ENCODE data around the gene PPARD. TPM values are rescaled to one million over a fixed set of nuclear protein-coding genes. Genes with fewer than 3 reads are reported as not detected.
A peak's percentile ranks its signal among the peaks of the same experiment; 100 is the strongest.

PPARD gene
- total RNA-seq, 1 experiment from 2014 or later, result 13.4 TPM

- no peak for DNase-seq (ENCODE audit: low read depth)
Measured at GRCh38 chr6:35354361-35355135, 12.2 kb downstream of the PPARD start.

- DNase-seq (ENCODE audit: low read depth), result no peak
Measured at GRCh38 chr6:35356391-35356790, 14.0 kb downstream of the PPARD start.

- no peak for DNase-seq (ENCODE audit: low read depth)
Measured at GRCh38 chr6:35357677-35358076, 15.3 kb downstream of the PPARD start.

GRCh38 chr6:35358086-35358485, 15.7 kb downstream of the PPARD start:
- DNase-seq (ENCODE audit: low read depth), result no peak

- DNase-seq (ENCODE audit: low read depth), result no peak
Measured at GRCh38 chr6:35359346-35359743, 17.0 kb downstream of the PPARD start.

GRCh38 chr6:35359744-35360348, 17.5 kb downstream of the PPARD start:
- peak; percentile 66 for DNase-seq (ENCODE audit: low read depth)

- DNase-seq (ENCODE audit: low read depth), result no peak
Measured at GRCh38 chr6:35360349-35361138, 18.2 kb downstream of the PPARD start.

GRCh38 chr6:35362200-35362599, 19.8 kb downstream of the PPARD start:
- DNase-seq (ENCODE audit: low read depth), result no peak

GRCh38 chr6:35363293-35363750, 21.0 kb downstream of the PPARD start:
- no peak for DNase-seq (ENCODE audit: low read depth)

GRCh38 chr6:35365594-35366203, 23.3 kb downstream of the PPARD start:
- peak; percentile 50 for DNase-seq (ENCODE audit: low read depth)

GRCh38 chr6:35366204-35366596, 23.8 kb downstream of the PPARD start:
- no peak for DNase-seq (ENCODE audit: low read depth)

- no peak for DNase-seq (ENCODE audit: low read depth)
Measured at GRCh38 chr6:35367646-35368037, 25.3 kb downstream of the PPARD start.

- DNase-seq (ENCODE audit: low read depth), result peak; percentile 71
Measured at GRCh38 chr6:35368038-35368887, 25.9 kb downstream of the PPARD start.

GRCh38 chr6:35370124-35370741, 27.9 kb downstream of the PPARD start:
- DNase-seq (ENCODE audit: low read depth), result peak; percentile 99

- no peak for DNase-seq (ENCODE audit: low read depth)
Measured at GRCh38 chr6:35370785-35371493, 28.6 kb downstream of the PPARD start.

GRCh38 chr6:35371494-35372262, 29.3 kb downstream of the PPARD start:
- no peak for DNase-seq (ENCODE audit: low read depth)

- DNase-seq (ENCODE audit: low read depth), result no peak
Measured at GRCh38 chr6:35372633-35373032, 30.3 kb downstream of the PPARD start.

GRCh38 chr6:35376281-35376680, 33.9 kb downstream of the PPARD start:
- DNase-seq (ENCODE audit: low read depth), result no peak

GRCh38 chr6:35377002-35377401, 34.6 kb downstream of the PPARD start:
- no peak for DNase-seq (ENCODE audit: low read depth)
